H9 (cell line): Measurements from ENCODE around the gene IL1RL2. TPM values are rescaled to one million over a fixed set of nuclear protein-coding genes. Genes with fewer than 3 reads are reported as not detected.

Experiments
- DNase-seq: peaks from one replicate; pipeline ENCODE4 v3.0.0-alpha.2; 2017
- H2AFZ ChIP-seq: one replicate; pipeline ENCODE4 v1.6.1; 2013; ENCODE audit warnings: mild to moderate bottlenecking, low read length, control low read depth, moderate library complexity
- H2AK5ac ChIP-seq: 2 replicates; pipeline ENCODE4 v1.6.1; 2013; ENCODE audit warnings: low read length, control low read depth, mixed read lengths; ENCODE audit not compliant: insufficient read length
- H2BK120ac ChIP-seq: one replicate; pipeline ENCODE4 v1.6.1; 2013; ENCODE audit warnings: low read depth, mild to moderate bottlenecking, low read length, control low read depth, inconsistent platforms; ENCODE audit not compliant: poor library complexity, severe bottlenecking
- H2BK12ac ChIP-seq: 2 replicates; pipeline ENCODE4 v1.6.1; 2013; ENCODE audit warnings: low read length, control low read depth, mixed read lengths, low read depth; ENCODE audit not compliant: insufficient read length
- H2BK15ac ChIP-seq: 2 replicates; pipeline ENCODE4 v1.6.1; 2013; ENCODE audit warnings: low read depth, low read length, control low read depth
- H2BK20ac ChIP-seq: one replicate; pipeline ENCODE4 v1.6.1; 2013; ENCODE audit warnings: low read depth, mild to moderate bottlenecking, low read length, control low read depth, inconsistent platforms; ENCODE audit not compliant: poor library complexity, severe bottlenecking
- H2BK5ac ChIP-seq: 2 replicates; pipeline ENCODE4 v1.6.1; 2013; ENCODE audit warnings: low read length, control low read depth, mixed read lengths; ENCODE audit not compliant: insufficient read length
- H3K14ac ChIP-seq: 2 replicates; pipeline ENCODE4 v1.6.1; 2013; ENCODE audit warnings: low read length, control low read depth; ENCODE audit not compliant: insufficient read depth
- H3K18ac ChIP-seq: 2 replicates; pipeline ENCODE4 v1.6.1; 2013; ENCODE audit warnings: low read depth, mild to moderate bottlenecking, mixed read lengths, low read length, control low read depth; ENCODE audit not compliant: insufficient read length
- H3K23ac ChIP-seq: 2 replicates; pipeline ENCODE4 v1.6.1; 2013; ENCODE audit warnings: low read length, control low read depth, mixed read lengths, low read depth; ENCODE audit not compliant: insufficient read length
- H3K23me2 ChIP-seq: 2 replicates; pipeline ENCODE4 v1.6.1; 2013; ENCODE audit warnings: low read depth, mild to moderate bottlenecking, mixed read lengths, low read length, control low read depth; ENCODE audit not compliant: insufficient read length, poor library complexity, severe bottlenecking
- H3K27ac ChIP-seq: 2 replicates; pipeline ENCODE4 v1.5.1; 2013; ENCODE audit warnings: low read length, control low read depth, mixed read lengths, low read depth; ENCODE audit not compliant: insufficient read length
- H3K27me3 ChIP-seq: 2 replicates; pipeline ENCODE4 v1.6.1; 2013; ENCODE audit warnings: low read length, control low read depth, inconsistent platforms; ENCODE audit not compliant: insufficient read depth
- H3K4ac ChIP-seq: 2 replicates; pipeline ENCODE4 v1.6.1; 2013; ENCODE audit warnings: low read depth, mild to moderate bottlenecking, control low read depth, inconsistent platforms, low read length, moderate library complexity
- H3K4me1 ChIP-seq: 2 replicates; pipeline ENCODE4 v1.6.1; 2013; ENCODE audit warnings: low read length, control low read depth, inconsistent platforms; ENCODE audit not compliant: insufficient read depth
- H3K4me2 ChIP-seq: 2 replicates; pipeline ENCODE4 v1.6.1; 2013; ENCODE audit warnings: low read length, control low read depth, mixed read lengths; ENCODE audit not compliant: insufficient read length, insufficient read depth
- H3K56ac ChIP-seq: 2 replicates; pipeline ENCODE4 v1.6.1; 2013; ENCODE audit warnings: low read depth, mild to moderate bottlenecking, mixed read lengths, low read length, control low read depth; ENCODE audit not compliant: insufficient read length
- H3K79me1 ChIP-seq: 2 replicates; pipeline ENCODE4 v1.6.1; 2013; ENCODE audit warnings: low read depth, mild to moderate bottlenecking, moderate library complexity, low read length, control low read depth, inconsistent platforms; ENCODE audit not compliant: insufficient read depth, poor library complexity, severe bottlenecking
- H3K79me2 ChIP-seq: 2 replicates; pipeline ENCODE4 v1.6.1; 2013; ENCODE audit warnings: low read length, control low read depth, inconsistent platforms; ENCODE audit not compliant: insufficient read depth
- H3K9ac ChIP-seq: 2 replicates; pipeline ENCODE4 v1.6.1; 2013; ENCODE audit warnings: low read length, control low read depth, mixed read lengths; ENCODE audit not compliant: insufficient read length; ENCODE audit errors: extremely low read depth
- H3K9me3 ChIP-seq: one replicate; pipeline ENCODE4 v1.6.1; 2013; ENCODE audit warnings: low read depth, low read length, inconsistent platforms; ENCODE audit not compliant: control insufficient read depth
- H3T11ph ChIP-seq: one replicate; pipeline ENCODE4 v1.6.1; 2013; ENCODE audit warnings: mild to moderate bottlenecking, low read length, control low read depth, inconsistent platforms
- H4K20me1 ChIP-seq: one replicate; pipeline ENCODE4 v1.6.1; 2013; ENCODE audit not compliant: control insufficient read depth, insufficient read length, insufficient read depth
- H4K5ac ChIP-seq: 2 replicates; pipeline ENCODE4 v1.6.1; 2013; ENCODE audit warnings: low read depth, mild to moderate bottlenecking, mixed read lengths, low read length, control low read depth; ENCODE audit not compliant: insufficient read length
- H4K8ac ChIP-seq: replicated peaks from 2 replicates; pipeline ENCODE4 v1.6.1; 2013; ENCODE audit warnings: low read length, control low read depth, mixed read lengths, low read depth; ENCODE audit not compliant: insufficient read length
- H4K91ac ChIP-seq: 2 replicates; pipeline ENCODE4 v1.6.1; 2013; ENCODE audit warnings: low read depth, mild to moderate bottlenecking, moderate library complexity, mixed read lengths, low read length, control low read depth; ENCODE audit not compliant: insufficient read length
- H3K27ac Mint-ChIP-seq, 3 experiments: 2 replicates in 2 of 3; 3 replicates in 1 of 3; pipeline ENCODE4 v1.8.0; 2020 to 2021; ENCODE audit warnings: mixed read lengths in 3 of 3, mild to moderate bottlenecking in 1 of 3, moderate library complexity in 1 of 3
- H3K27me3 Mint-ChIP-seq: 2 replicates; pipeline ENCODE4 v1.8.0; 2021; ENCODE audit warnings: low read depth, mild to moderate bottlenecking, moderate library complexity, mixed read lengths
- H3K36me3 Mint-ChIP-seq, 3 experiments: 2 replicates in 2 of 3; 3 replicates in 1 of 3; pipeline ENCODE4 v1.8.0; 2020 to 2021; ENCODE audit warnings: low read depth in 3 of 3, mixed read lengths in 3 of 3; ENCODE audit not compliant: insufficient read depth in 1 of 3
- H3K4me1 Mint-ChIP-seq, 2 experiments: 2 replicates each; pipeline ENCODE4 v1.8.0; 2020; ENCODE audit warnings: mixed read lengths in 2 of 2
- H3K4me3 Mint-ChIP-seq, 2 experiments: 2 replicates in 1 of 2; 3 replicates in 1 of 2; pipeline ENCODE4 v1.8.0; 2020 to 2021; ENCODE audit warnings: mild to moderate bottlenecking in 2 of 2, mixed read lengths in 2 of 2, moderate library complexity in 1 of 2
- H3K9me3 Mint-ChIP-seq, 2 experiments: 2 replicates in 1 of 2; 3 replicates in 1 of 2; pipeline ENCODE4 v1.8.0; 2020; ENCODE audit warnings: mild to moderate bottlenecking in 2 of 2, mixed read lengths in 2 of 2, moderate library complexity in 1 of 2
- CTCF ChIP-seq: fragments of 200-600 bp; sonication (generic); conservative IDR thresholded peaks from 3 replicates; pipeline ENCODE4 v1.8.0; 2021; ENCODE audit warnings: antibody characterized with exemption, mild to moderate bottlenecking
- WGBS: extraction: QIAGEN DNeasy Blood & Tissue Kit; methylation state at CpG from one replicate; pipeline ENCODE4 v1.1.7; 2013; ENCODE audit warnings: missing lambda C conversion rate, low lambda C conversion rate, mixed read lengths; ENCODE audit not compliant: insufficient read length; ENCODE audit errors: extremely low coverage; 5-methylcytosine and 5-hydroxymethylcytosine counted together
- total RNA-seq: library from RNA; stranded (reverse); gene quantifications from 2 replicates; pipeline ENCODE4 v1.2.1, GENCODE V29; 2021

IL1RL2 gene
- total RNA-seq, 1 experiment from 2014 or later = not detected

GRCh38 chr2:102184568-102184967, 2.3 kb upstream of the IL1RL2 start:
- TF ChIP-seq CTCF = no peak
- Mint-ChIP-seq H3K4me3 (no peak overlapping the region), H3K27me3 (peaks cover 41% of the 10 kb centered on the region), H3K9me3 (peaks cover 0 to 2% of the 10 kb centered on the region in 2 experiments; a peak in 1 of 5 replicates), H3K27ac (no peak overlapping the region), H3K36me3 (no peaks in the 10 kb centered on the region), H3K4me1 (peaks cover 0 to 4% of the 10 kb centered on the region in 2 experiments; a peak in 1 of 4 replicates)
- no peak overlapping the region for H4K91ac ChIP-seq
- H3K9me3 ChIP-seq = no peaks in the 10 kb centered on the region
- H2BK15ac ChIP-seq = no peak overlapping the region
- H3K14ac ChIP-seq = no peak overlapping the region
- no peak overlapping the region for H4K5ac ChIP-seq
- no CpG with 5 or more reads among the region's 1 CpG for WGBS
- no peak overlapping the region for H4K8ac ChIP-seq
- H3K79me2 ChIP-seq = no peaks in the 10 kb centered on the region
- no peak overlapping the region for H2BK12ac ChIP-seq
- H3K4me2 ChIP-seq = no peak overlapping the region
- no peak overlapping the region for H2BK5ac ChIP-seq
- no peak overlapping the region for H2BK20ac ChIP-seq
- H3K56ac ChIP-seq = no peak overlapping the region
- H4K20me1 ChIP-seq = no peaks in the 10 kb centered on the region
- H2BK120ac ChIP-seq = no peak overlapping the region
- peaks cover 4% of the 10 kb centered on the region for H3K27me3 ChIP-seq
- no peak overlapping the region for H3K4ac ChIP-seq
- no peak overlapping the region for H3K9ac ChIP-seq
- no peak overlapping the region for H3T11ph ChIP-seq
- H3K4me1 ChIP-seq = no peaks in the 10 kb centered on the region
- no peak overlapping the region for H2AK5ac ChIP-seq
- H3K27ac ChIP-seq = no peak overlapping the region
- H3K18ac ChIP-seq = no peak overlapping the region
- no peak for DNase-seq
- H2AFZ ChIP-seq = no peak overlapping the region
- H3K79me1 ChIP-seq = no peaks in the 10 kb centered on the region
- H3K23ac ChIP-seq = no peak overlapping the region
- no peaks in the 10 kb centered on the region for H3K23me2 ChIP-seq
